ENCODE results near the gene SBSN. TPM values are rescaled to one million over a fixed set of nuclear protein-coding genes. Genes with fewer than 3 reads are reported as not detected.

The SBSN gene
- total and polyA plus RNA-seq, 9 of the 15 experiments (the other 6 are each of a cell fraction or from before 2014, with no cell fraction given) = 0.05 TPM; not detected in 8

DNA sequence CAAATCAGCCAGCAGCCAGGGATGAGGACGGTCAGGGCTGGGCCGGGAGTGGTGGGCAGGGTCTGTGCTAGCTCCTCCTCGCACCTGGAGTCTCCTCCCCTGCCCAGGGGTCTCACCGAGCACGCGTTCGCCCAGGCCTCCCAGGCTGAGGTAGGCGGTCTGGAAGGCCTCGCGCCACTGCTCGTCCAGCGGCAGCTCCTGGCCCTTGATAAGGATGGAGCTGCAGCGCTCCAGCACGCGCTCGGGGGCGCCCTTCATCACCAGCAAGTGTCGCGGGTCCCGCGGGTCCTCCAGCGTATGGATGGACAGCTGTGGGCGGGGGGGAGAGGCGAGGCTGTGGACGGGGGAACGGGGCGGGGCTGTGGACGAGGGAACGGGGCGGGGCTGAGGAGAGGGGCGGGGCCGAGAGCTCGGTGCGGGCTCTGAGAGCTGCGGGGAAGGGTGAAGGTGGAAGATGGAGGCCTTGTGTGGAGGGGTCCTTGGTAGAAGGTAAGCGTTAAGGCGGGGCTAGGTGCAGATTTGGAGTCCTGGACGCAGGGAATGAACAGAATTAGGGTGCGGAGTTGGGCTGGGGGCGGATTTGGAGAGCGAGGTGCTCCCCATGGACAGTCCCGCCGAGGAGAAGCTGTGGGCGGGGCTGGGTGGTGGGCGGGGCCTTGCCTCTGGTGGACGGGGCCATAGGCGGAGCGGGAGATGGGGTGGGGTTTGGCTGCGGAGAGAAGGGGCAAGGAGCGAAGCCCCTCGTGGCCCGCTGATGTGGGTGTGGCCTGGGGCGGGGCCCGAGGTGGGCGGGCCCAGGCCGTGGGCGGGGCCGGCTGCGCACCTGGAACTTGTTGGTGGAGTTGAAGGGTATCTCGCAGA lies 29.7 kb upstream of the SBSN start (continued):
- TF ChIP-seq, protein P1, sequence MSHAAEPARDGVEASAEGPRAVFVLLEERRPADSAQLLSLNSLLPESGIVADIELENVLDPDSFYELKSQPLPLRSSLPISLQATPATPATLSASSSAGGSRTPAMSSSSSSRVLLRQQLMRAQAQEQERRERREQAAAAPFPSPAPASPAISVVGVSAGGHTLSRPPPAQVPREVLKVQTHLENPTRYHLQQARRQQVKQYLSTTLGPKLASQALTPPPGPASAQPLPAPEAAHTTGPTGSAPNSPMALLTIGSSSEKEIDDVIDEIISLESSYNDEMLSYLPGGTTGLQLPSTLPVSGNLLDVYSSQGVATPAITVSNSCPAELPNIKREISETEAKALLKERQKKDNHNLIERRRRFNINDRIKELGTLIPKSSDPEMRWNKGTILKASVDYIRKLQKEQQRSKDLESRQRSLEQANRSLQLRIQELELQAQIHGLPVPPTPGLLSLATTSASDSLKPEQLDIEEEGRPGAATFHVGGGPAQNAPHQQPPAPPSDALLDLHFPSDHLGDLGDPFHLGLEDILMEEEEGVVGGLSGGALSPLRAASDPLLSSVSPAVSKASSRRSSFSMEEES (CRISPR knock-in tag; IDR thresholded peaks at IDR 0.05) = no peak
- no peak for TF ChIP-seq ZNF561 (CRISPR knock-in tag; conservative IDR thresholded peaks at IDR 0.05)
- TF ChIP-seq, protein P2, sequence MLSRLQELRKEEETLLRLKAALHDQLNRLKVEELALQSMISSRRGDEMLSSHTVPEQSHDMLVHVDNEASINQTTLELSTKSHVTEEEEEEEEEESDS (CRISPR knock-in tag; IDR thresholded peaks at IDR 0.05) = no peak
- no peak for TF ChIP-seq PRPF4 (IDR thresholded peaks at IDR 0.05; ENCODE audit: insufficient read depth, low read depth, low read length, poor library complexity, severe bottlenecking)
- TF ChIP-seq RCOR1 (IDR thresholded peaks at IDR 0.05; ENCODE audit: borderline replicate concordance in 1 of 2, low read depth in 2 of 2, low read length in 2 of 2) = peak in 1 of 2 experiments; percentile 68; a peak in 2 of 4 replicates
- no peak for TF ChIP-seq PTRF (tag; IDR thresholded peaks at IDR 0.05)
- no peak for TF ChIP-seq TSC22D4 (tag; IDR thresholded peaks at IDR 0.05)
- 0 out of 2 replicates have a peak, but pooled peaks have one; percentile 51 for TF ChIP-seq ATF6 (CRISPR knock-in tag; IDR thresholded peaks at IDR 0.05)
- no peak for TF ChIP-seq SREBF2 (CRISPR knock-in tag; IDR thresholded peaks at IDR 0.05)
- no peak for TF ChIP-seq NCOA6 (IDR thresholded peaks at IDR 0.05)
- TF ChIP-seq, protein P3, sequence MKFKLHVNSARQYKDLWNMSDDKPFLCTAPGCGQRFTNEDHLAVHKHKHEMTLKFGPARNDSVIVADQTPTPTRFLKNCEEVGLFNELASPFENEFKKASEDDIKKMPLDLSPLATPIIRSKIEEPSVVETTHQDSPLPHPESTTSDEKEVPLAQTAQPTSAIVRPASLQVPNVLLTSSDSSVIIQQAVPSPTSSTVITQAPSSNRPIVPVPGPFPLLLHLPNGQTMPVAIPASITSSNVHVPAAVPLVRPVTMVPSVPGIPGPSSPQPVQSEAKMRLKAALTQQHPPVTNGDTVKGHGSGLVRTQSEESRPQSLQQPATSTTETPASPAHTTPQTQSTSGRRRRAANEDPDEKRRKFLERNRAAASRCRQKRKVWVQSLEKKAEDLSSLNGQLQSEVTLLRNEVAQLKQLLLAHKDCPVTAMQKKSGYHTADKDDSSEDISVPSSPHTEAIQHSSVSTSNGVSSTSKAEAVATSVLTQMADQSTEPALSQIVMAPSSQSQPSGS (CRISPR knock-in tag; IDR thresholded peaks at IDR 0.05) = no peak
- TF ChIP-seq SMARCA4 (IDR thresholded peaks at IDR 0.05) = no peak
- no peak for TF ChIP-seq MTF1 (CRISPR knock-in tag; IDR thresholded peaks at IDR 0.05; ENCODE audit: borderline replicate concordance)
- TF ChIP-seq, protein P4, sequence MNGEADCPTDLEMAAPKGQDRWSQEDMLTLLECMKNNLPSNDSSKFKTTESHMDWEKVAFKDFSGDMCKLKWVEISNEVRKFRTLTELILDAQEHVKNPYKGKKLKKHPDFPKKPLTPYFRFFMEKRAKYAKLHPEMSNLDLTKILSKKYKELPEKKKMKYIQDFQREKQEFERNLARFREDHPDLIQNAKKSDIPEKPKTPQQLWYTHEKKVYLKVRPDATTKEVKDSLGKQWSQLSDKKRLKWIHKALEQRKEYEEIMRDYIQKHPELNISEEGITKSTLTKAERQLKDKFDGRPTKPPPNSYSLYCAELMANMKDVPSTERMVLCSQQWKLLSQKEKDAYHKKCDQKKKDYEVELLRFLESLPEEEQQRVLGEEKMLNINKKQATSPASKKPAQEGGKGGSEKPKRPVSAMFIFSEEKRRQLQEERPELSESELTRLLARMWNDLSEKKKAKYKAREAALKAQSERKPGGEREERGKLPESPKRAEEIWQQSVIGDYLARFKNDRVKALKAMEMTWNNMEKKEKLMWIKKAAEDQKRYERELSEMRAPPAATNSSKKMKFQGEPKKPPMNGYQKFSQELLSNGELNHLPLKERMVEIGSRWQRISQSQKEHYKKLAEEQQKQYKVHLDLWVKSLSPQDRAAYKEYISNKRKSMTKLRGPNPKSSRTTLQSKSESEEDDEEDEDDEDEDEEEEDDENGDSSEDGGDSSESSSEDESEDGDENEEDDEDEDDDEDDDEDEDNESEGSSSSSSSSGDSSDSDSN (IDR thresholded peaks at IDR 0.05; ENCODE audit: borderline replicate concordance in 1 of 2, low read depth in 2 of 2, low read length in 2 of 2) = 0 out of 4 replicates have a peak, but pooled peaks of 1 of the 2 experiments have one; percentile 20
- TF ChIP-seq ZNF24 (IDR thresholded peaks at IDR 0.05) = no peak

Data from K562 (cell line).